HEK293 (cell line): ENCODE results near the gene SLC9C2.
A peak's percentile ranks its signal among the peaks of the same experiment; 100 is the strongest.

Source experiments
- ATF2 ChIP-seq: fragments of 450-650 bp; formaldehyde crosslinking; IDR thresholded peaks from 2 replicates; pipeline ENCODE4 v1.5.1; 2016; ENCODE audit warnings: missing biosample characterization, missing genetic modification characterization, low read depth
- CTCF ChIP-seq: fragments of 450-650 bp; formaldehyde crosslinking; IDR thresholded peaks from 2 replicates; pipeline ENCODE4 v1.5.1; 2016; ENCODE audit warnings: missing biosample characterization, missing genetic modification characterization
- EGR2 ChIP-seq: fragments of 450-650 bp; formaldehyde crosslinking; IDR thresholded peaks from 2 replicates; pipeline ENCODE4 v1.5.1; 2016; ENCODE audit warnings: low read depth, missing biosample characterization, missing genetic modification characterization
- GLIS1 ChIP-seq: fragments of 450-650 bp; formaldehyde crosslinking; IDR thresholded peaks from 2 replicates; pipeline ENCODE4 v1.5.1; 2016; ENCODE audit warnings: missing biosample characterization, missing genetic modification characterization
- IKZF3 ChIP-seq: fragments of 450-650 bp; IDR thresholded peaks from 2 replicates; pipeline ENCODE4 v1.5.0; 2018; ENCODE audit warnings: missing biosample characterization, mild to moderate bottlenecking, missing genetic modification characterization, moderate library complexity
- PRDM10 ChIP-seq: fragments of 450-650 bp; formaldehyde crosslinking; IDR thresholded peaks from 2 replicates; pipeline ENCODE4 v1.5.1; 2016; ENCODE audit warnings: missing biosample characterization, missing genetic modification characterization
- SCRT2 ChIP-seq: fragments of 450-650 bp; formaldehyde crosslinking; IDR thresholded peaks from 2 replicates; pipeline ENCODE4 v1.5.1; 2016; ENCODE audit warnings: missing biosample characterization, missing genetic modification characterization
- SP3 ChIP-seq: fragments of 450-650 bp; formaldehyde crosslinking; IDR thresholded peaks from 2 replicates; pipeline ENCODE4 v1.5.1; 2016; ENCODE audit warnings: missing biosample characterization, missing genetic modification characterization
- WT1 ChIP-seq: fragments of 450-650 bp; formaldehyde crosslinking; IDR thresholded peaks from 2 replicates; pipeline ENCODE4 v1.5.1; 2016; ENCODE audit warnings: missing biosample characterization, missing genetic modification characterization
- YY1 ChIP-seq: fragments of 450-650 bp; formaldehyde crosslinking; IDR thresholded peaks from 2 replicates; pipeline ENCODE4 v1.5.1; 2018; ENCODE audit warnings: missing biosample characterization, missing genetic modification characterization
- ZBTB48 ChIP-seq: fragments of 450-650 bp; formaldehyde crosslinking; IDR thresholded peaks from 2 replicates; pipeline ENCODE4 v1.5.1; 2016; ENCODE audit warnings: missing biosample characterization, missing genetic modification characterization
- ZFHX2 ChIP-seq: fragments of 450-650 bp; formaldehyde crosslinking; conservative IDR thresholded peaks from 2 replicates; pipeline ENCODE4 v1.5.1; 2016; ENCODE audit warnings: missing biosample characterization, missing genetic modification characterization
- ZFP37 ChIP-seq: fragments of 450-650 bp; formaldehyde crosslinking; IDR thresholded peaks from 2 replicates; pipeline ENCODE4 v1.5.1; 2016; ENCODE audit warnings: missing biosample characterization, missing genetic modification characterization
- ZFP41 ChIP-seq: fragments of 450-650 bp; formaldehyde crosslinking; IDR thresholded peaks from 2 replicates; pipeline ENCODE4 v1.5.1; 2016; ENCODE audit warnings: missing biosample characterization, missing genetic modification characterization, borderline replicate concordance
- ZNF10 ChIP-seq: fragments of 450-650 bp; formaldehyde crosslinking; IDR thresholded peaks from 2 replicates; pipeline ENCODE4 v1.5.1; 2017; ENCODE audit warnings: missing biosample characterization, missing genetic modification characterization
- ZNF132 ChIP-seq: fragments of 450-650 bp; formaldehyde crosslinking; IDR thresholded peaks from 2 replicates; pipeline ENCODE4 v1.5.1; 2017; ENCODE audit warnings: missing biosample characterization, missing genetic modification characterization, borderline replicate concordance
- ZNF184 ChIP-seq: fragments of 450-650 bp; IDR thresholded peaks from 2 replicates; pipeline ENCODE4 v1.5.1; 2018; ENCODE audit warnings: missing biosample characterization, mild to moderate bottlenecking, missing genetic modification characterization
- ZNF2 ChIP-seq: fragments of 450-650 bp; formaldehyde crosslinking; IDR thresholded peaks from 2 replicates; pipeline ENCODE4 v1.5.1; 2016; ENCODE audit warnings: missing biosample characterization, missing genetic modification characterization
- ZNF248 ChIP-seq: fragments of 450-650 bp; formaldehyde crosslinking; IDR thresholded peaks from 2 replicates; pipeline ENCODE4 v1.5.1; 2017; ENCODE audit warnings: missing biosample characterization, missing genetic modification characterization
- ZNF266 ChIP-seq: fragments of 450-650 bp; formaldehyde crosslinking; IDR thresholded peaks from 2 replicates; pipeline ENCODE4 v1.5.1; 2016; ENCODE audit warnings: missing biosample characterization, missing genetic modification characterization, low read depth
- ZNF335 ChIP-seq: fragments of 450-650 bp; formaldehyde crosslinking; conservative IDR thresholded peaks from 2 replicates; pipeline ENCODE4 v1.5.1; 2016; ENCODE audit warnings: missing biosample characterization, missing genetic modification characterization
- ZNF350 ChIP-seq: fragments of 450-650 bp; formaldehyde crosslinking; IDR thresholded peaks from 2 replicates; pipeline ENCODE4 v1.5.0; 2017; ENCODE audit warnings: missing biosample characterization, mild to moderate bottlenecking, missing genetic modification characterization
- ZNF510 ChIP-seq: fragments of 450-650 bp; formaldehyde crosslinking; IDR thresholded peaks from 2 replicates; pipeline ENCODE4 v1.5.1; 2018; ENCODE audit warnings: mild to moderate bottlenecking, missing genetic modification characterization, missing biosample characterization; ENCODE audit not compliant: insufficient replicate concordance
- ZNF558 ChIP-seq: fragments of 450-650 bp; formaldehyde crosslinking; IDR thresholded peaks from 2 replicates; pipeline ENCODE4 v1.5.1; 2016; ENCODE audit warnings: missing biosample characterization, missing genetic modification characterization
- ZNF600 ChIP-seq: fragments of 450-650 bp; formaldehyde crosslinking; IDR thresholded peaks from 2 replicates; pipeline ENCODE4 v1.5.1; 2016; ENCODE audit warnings: missing biosample characterization, missing genetic modification characterization
- ZNF610 ChIP-seq: fragments of 450-650 bp; formaldehyde crosslinking; IDR thresholded peaks from 2 replicates; pipeline ENCODE4 v1.5.1; 2016; ENCODE audit warnings: missing biosample characterization, missing genetic modification characterization, borderline replicate concordance
- ZNF624 ChIP-seq: fragments of 450-650 bp; formaldehyde crosslinking; IDR thresholded peaks from 2 replicates; pipeline ENCODE4 v1.5.1; 2017; ENCODE audit warnings: missing biosample characterization, missing genetic modification characterization
- ZNF629 ChIP-seq: fragments of 450-650 bp; formaldehyde crosslinking; IDR thresholded peaks from 2 replicates; pipeline ENCODE4 v1.5.1; 2017; ENCODE audit warnings: missing biosample characterization, missing genetic modification characterization
- ZNF843 ChIP-seq: fragments of 450-650 bp; formaldehyde crosslinking; IDR thresholded peaks from 2 replicates; pipeline ENCODE4 v1.5.1; 2016; ENCODE audit warnings: missing biosample characterization, missing genetic modification characterization
- ZSCAN30 ChIP-seq: fragments of 450-650 bp; IDR thresholded peaks from 2 replicates; pipeline ENCODE4 v1.5.1; 2018; ENCODE audit warnings: missing biosample characterization, mild to moderate bottlenecking, missing genetic modification characterization, moderate library complexity
- TF ChIP-seq, protein P1 (sequence below): fragments of 450-650 bp; formaldehyde crosslinking; IDR thresholded peaks from 2 replicates; pipeline ENCODE4 v1.5.1; 2016; ENCODE audit warnings: missing biosample characterization, missing genetic modification characterization

SLC9C2 gene

DNA sequence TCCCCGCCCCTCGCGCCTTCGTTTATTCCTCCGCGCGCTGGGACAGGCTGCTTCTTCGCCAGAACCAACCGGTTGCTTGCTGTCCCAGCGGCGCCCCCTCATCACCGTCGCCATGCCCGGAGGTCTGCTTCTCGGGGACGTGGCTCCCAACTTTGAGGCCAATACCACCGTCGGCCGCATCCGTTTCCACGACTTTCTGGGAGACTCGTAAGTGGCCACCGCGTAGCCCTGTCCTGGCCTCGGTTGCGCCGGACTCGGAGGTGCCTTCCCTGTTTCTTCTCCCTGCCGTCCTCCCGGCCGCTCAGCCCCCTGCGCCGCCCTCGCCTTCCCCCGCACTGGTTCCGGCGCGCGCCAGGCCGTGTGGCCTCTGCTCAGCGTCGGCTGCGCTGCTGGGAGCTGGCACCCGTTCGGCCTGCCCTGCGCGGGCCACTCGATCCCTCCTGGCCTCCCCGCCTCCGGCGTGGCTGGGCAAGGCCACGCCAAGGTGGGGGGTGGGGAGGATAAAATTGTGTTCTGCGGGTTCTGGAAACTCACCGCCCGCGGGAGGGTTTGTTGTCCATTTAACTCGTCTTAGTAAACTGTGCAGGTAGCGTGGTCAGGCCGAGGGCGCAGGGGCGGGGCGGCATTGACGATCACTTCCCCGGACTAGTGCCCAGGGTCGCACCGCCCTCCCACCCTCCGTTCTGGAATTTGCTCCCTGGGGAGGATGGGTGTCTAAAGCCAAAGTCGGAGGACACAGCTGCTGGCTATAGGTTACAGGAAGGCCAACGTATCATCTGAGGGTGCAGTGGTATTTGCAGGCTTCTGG lies 125.4 kb downstream of the SLC9C2 start, which contains the start of gene PRDX6 (continued):
- TF ChIP-seq GLIS1 (peak; percentile 68), SP3 (tag by site-specific recombination) (peak; percentile 65), ZNF843 (tag by site-specific recombination) (peak; percentile 48), WT1 (tag by site-specific recombination) (no peak; the same call in 1 of the 2 replicates), ZNF350 (tag by site-specific recombination) (no peak), ZNF335 (tag by site-specific recombination) (peak; percentile 96), ZNF629 (tag by site-specific recombination) (0 out of 2 replicates have a peak, but pooled peaks have one; percentile 30), ZNF10 (tag by site-specific recombination) (0 out of 2 replicates have a peak, but pooled peaks have one; percentile 28), ZNF510 (no peak), ATF2 (tag by site-specific recombination) (no peak), ZNF184 (no peak), ZNF132 (tag by site-specific recombination) (no peak), ZNF600 (tag by site-specific recombination) (peak; percentile 80), ZNF610 (tag by site-specific recombination) (0 out of 2 replicates have a peak, but pooled peaks have one; percentile 42), ZNF248 (tag by site-specific recombination) (no peak), SCRT2 (tag by site-specific recombination) (peak; percentile 97), ZNF2 (tag by site-specific recombination) (peak; percentile 61), CTCF (tag by site-specific recombination) (peak; percentile 55), ZNF624 (tag by site-specific recombination) (no peak), ZFP41 (tag by site-specific recombination) (no peak), YY1 (tag by site-specific recombination) (peak; percentile 60; the same call in 1 of the 2 replicates), IKZF3 (tag by site-specific recombination) (no peak), ZNF266 (no peak), PRDM10 (peak; percentile 90), ZFHX2 (tag by site-specific recombination) (peak; percentile 96), ZFP37 (tag by site-specific recombination) (peak; percentile 94; the same call in 1 of the 2 replicates), ZSCAN30 (tag by site-specific recombination) (0 out of 2 replicates have a peak, but pooled peaks have one; percentile 27), EGR2 (tag by site-specific recombination) (peak; percentile 79), ZNF558 (tag by site-specific recombination) (no peak), ZBTB48 (tag by site-specific recombination) (peak; percentile 36; the same call in 1 of the 2 replicates)
- TF ChIP-seq, protein P1, sequence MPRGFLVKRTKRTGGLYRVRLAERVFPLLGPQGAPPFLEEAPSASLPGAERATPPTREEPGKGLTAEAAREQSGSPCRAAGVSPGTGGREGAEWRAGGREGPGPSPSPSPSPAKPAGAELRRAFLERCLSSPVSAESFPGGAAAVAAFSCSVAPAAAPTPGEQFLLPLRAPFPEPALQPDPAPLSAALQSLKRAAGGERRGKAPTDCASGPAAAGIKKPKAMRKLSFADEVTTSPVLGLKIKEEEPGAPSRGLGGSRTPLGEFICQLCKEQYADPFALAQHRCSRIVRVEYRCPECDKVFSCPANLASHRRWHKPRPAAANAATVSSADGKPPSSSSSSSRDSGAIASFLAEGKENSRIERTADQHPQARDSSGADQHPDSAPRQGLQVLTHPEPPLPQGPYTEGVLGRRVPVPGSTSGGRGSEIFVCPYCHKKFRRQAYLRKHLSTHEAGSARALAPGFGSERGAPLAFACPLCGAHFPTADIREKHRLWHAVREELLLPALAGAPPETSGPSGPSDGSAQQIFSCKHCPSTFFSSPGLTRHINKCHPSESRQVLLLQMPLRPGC (tag by site-specific recombination): 0 out of 2 replicates have a peak, but pooled peaks have one; percentile 10
